HG02943 (cell line): Measurements from ENCODE around the gene SKOR1.
A peak's percentile ranks its signal among the peaks of the same experiment; 100 is the strongest.

ENCODE experiments used
- ATAC-seq: cut with Tn5 transposase; IDR thresholded peaks from one replicate; pipeline ENCODE4 v1.9.1; 2021; ENCODE audit warnings: mild to moderate bottlenecking, low read depth, moderate library complexity; ENCODE audit not compliant: unreplicated experiment

The SKOR1 gene

GRCh38 chr15:67829647-67830504 is 4.6 kb downstream of the SKOR1 start:
- ATAC-seq: no peak

- no peak for ATAC-seq
Observed at GRCh38 chr15:67831363-67831762, 6.1 kb downstream of the SKOR1 start.

GRCh38 chr15:67832031-67832551 is 6.8 kb downstream of the SKOR1 start:
- ATAC-seq: no peak

- ATAC-seq: no peak
Observed at GRCh38 chr15:67832897-67833709, 7.8 kb downstream of the SKOR1 start.

GRCh38 chr15:67833710-67834511 is 8.6 kb downstream of the SKOR1 start:
- no peak for ATAC-seq

GRCh38 chr15:67834581-67835296 is 9.4 kb downstream of the SKOR1 start:
- no peak for ATAC-seq

GRCh38 chr15:67835297-67836133 is 10.2 kb downstream of the SKOR1 start:
- no peak for ATAC-seq

GRCh38 chr15:67836134-67836455 is 10.8 kb downstream of the SKOR1 start:
- no peak for ATAC-seq

- no peak for ATAC-seq
Observed at GRCh38 chr15:67836477-67836876, 11.2 kb downstream of the SKOR1 start.

- ATAC-seq: no peak
Observed at GRCh38 chr15:67836955-67837354, 11.6 kb downstream of the SKOR1 start.

- ATAC-seq: no peak
Observed at GRCh38 chr15:67838789-67839332, 13.6 kb downstream of the SKOR1 start.

- ATAC-seq: peak; percentile 17
Observed at GRCh38 chr15:67839499-67839928, 14.2 kb downstream of the SKOR1 start.

GRCh38 chr15:67839929-67840748 is 14.8 kb downstream of the SKOR1 start, which contains the start of gene RNU6-1:
Gene RNU6-1 (minus strand): TSS chr15:67840045.
- ATAC-seq: peak; percentile 83

GRCh38 chr15:67840749-67841512 is 15.6 kb downstream of the SKOR1 start:
- ATAC-seq: no peak

- no peak for ATAC-seq
Observed at GRCh38 chr15:67841513-67841762, 16.1 kb downstream of the SKOR1 start.

GRCh38 chr15:67843092-67843501 is 17.8 kb downstream of the SKOR1 start:
- no peak for ATAC-seq

- ATAC-seq: no peak
Observed at GRCh38 chr15:67843571-67844387, 18.5 kb downstream of the SKOR1 start.
